HG02588 (cell line): ENCODE results near the gene PPM1L.

Source experiments
- ATAC-seq: cut with Tn5 transposase; IDR thresholded peaks from one replicate; pipeline ENCODE4 v1.9.1; 2021; ENCODE audit warnings: mild to moderate bottlenecking, moderate library complexity; ENCODE audit not compliant: unreplicated experiment

The PPM1L gene

DNA sequence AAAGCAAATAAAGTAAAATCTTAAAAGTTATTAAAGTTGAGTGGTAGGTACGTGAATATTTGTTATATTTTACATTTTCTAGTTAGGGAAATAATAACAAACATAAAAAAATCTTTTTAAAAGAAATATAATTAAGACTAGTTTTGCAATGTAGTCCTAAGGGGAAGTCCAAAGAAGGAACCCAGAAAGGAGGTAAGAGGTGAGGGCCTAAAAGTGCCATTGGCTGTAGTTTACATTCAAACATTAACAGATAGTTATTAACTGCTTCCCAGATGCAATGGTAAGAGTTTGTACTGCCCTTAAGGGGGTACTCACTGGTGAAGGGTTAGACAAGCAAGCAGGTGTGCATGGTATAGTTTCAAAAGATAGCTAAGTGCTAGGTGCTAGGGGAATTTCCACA lies 269.9 kb downstream of the PPM1L start:
- no peak for ATAC-seq

DNA sequence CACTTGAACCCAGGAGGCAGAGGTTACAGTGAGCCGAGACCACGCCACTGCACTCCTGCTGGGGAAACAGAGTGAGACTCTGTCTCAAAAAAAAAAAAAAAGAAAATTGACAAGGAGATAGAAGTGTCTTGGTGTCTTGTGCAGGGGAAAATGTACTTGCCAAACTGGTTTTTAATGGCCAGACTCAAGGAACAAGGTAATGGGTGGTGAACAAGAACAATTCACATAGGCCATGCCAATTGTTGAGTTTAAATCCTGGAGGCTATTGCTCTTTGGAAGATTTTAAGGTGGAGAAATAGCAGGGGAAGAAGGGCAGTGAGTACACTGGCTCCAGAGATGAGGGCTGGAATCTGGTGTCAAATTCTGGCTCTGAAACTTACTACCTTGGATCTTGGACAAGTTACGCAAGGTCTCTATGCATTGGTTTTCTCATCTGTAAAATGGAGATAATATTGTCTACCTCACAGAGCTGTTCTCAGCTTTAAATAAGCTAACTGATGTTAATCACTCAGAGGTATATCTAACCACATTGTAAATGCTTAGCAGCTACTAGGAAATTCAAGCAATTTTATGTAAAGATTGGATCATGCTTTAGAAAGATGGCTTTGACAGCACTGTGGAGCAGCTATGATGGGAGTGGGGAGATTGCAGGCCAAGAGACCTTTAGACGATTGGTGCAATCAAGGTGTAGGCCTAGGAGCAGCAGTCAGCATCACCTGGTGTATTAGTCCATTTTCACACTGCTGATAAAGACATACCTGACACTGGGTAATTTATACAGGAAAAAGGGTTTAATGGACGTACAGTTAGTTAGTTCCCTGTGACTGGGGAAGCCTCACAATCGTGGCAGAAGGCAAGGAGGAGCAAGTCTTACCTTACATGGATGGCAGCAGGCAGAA lies 270.8 kb downstream of the PPM1L start:
- no peak for ATAC-seq

DNA sequence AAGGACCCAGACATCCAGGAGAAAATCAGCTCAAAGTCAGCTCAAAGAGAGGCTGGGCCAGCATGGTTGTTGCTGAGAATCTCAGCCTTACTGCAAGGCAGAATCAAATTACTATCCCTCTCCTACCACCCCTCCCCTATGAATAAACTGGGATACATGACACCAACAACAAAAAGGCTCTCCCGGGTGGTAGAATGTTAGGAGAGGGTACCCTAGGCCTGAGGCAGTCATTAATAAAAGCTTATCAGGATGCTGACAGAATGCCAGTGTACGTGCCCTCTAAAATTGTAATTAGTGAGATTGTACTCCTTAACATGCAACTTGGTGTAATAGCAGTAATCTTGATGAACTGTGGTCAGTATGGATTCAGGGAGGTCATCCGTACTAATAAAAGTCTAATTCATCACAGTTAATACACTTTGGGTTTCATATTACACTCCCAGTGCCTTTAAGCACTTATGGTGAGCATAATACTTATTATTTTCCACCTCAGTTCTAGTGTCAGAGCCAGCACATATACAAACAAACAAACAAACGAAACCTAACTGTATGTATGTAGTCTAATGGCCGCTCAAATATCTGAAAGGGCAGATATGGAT lies 272.6 kb downstream of the PPM1L start:
- ATAC-seq, result no peak

DNA sequence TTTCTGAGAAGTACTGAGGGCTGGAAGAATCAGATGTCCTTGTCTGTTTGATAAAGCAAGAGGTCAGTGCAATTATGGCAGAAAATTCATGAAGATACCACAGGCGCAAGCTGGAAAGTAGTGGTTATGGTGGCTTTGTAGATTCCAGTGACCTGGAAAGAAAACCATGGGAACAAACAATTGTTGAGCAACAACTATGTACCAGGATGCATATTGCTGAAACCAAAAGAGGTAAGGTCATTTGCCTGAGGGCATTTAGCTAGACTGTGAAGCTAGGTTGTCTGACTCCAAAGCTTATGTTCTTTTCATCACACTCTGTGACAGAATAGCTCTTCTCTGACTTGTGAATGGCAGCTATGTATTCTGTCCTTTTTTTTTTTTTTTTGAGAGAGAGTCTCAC lies 275.1 kb downstream of the PPM1L start:
- no peak for ATAC-seq

GRCh38 chr3:161034913-161035550 lies 279.0 kb downstream of the PPM1L start:
- peak; percentile 67 for ATAC-seq

DNA sequence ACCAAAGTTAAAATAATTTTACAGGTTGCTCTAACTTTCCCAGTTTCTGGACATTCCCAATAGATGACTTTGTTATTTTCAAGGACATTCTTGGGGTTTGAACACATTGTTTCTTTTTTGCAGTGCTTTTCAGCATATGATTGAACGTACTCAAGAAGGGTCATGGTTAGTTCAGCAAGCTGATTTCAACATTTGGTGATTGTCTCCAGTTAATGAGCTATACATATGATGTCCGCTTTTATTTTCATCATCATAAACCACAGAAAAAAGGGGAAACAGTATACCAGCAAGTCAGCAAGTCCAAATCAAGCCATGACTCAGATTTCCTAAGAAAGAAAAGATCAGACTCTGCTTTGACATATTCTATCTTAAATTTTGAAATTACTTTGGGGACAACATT lies 279.7 kb downstream of the PPM1L start:
- ATAC-seq, result no peak

DNA sequence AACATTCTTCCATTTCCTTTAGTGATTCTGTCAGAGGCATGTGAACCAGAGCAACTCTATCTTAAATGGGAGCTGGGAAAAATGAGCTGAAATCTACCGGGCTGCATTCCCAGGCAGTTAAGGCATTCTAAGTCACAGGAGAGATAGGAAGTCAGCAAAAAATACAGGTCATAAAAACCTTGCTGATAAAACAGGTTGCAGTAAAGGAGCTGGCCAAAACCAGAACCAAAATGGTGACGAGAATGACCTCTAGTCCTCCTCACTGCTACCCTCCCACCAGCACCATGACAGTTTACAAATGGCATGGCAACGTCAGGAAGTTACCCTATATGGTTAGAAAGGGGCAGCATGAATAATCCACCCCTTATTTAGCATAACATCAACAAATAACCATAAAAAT lies 282.7 kb downstream of the PPM1L start:
- ATAC-seq, result no peak

- ATAC-seq, result no peak
Measured at GRCh38 chr3:161042023-161042501, 286.0 kb downstream of the PPM1L start.

DNA sequence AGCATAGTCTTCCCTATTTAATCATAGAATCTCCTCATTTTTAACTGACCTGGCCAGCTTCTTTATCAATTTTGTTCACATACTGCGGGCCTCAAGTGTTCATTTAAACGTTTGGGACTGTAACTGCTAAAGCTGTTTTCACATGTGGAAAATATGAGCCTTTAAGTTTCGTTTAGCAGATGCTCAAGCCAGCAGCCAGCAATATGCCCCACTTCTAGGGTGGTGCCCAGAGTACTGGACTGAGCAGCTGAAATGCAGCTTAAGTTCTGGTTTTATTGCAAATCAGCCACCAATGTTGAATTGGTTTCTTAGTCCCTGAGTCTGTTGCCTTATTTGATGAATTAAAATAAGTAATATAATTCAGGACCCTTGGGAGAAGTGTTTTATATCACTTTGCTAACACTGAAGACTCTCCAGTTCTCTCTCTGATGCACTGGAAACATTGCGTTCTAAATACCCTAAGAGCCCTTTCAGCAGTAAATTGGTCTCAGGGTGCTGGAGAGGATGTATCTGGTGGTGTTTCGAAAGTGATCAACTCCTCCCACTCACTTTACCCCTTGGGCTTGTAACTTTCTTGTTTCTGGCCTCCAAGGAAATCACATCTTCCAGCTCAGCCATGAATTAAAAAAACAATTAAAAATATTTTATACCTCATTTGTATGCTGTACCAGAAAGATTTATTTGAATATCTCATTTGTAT lies 287.5 kb downstream of the PPM1L start:
- ATAC-seq, result peak; percentile 63

DNA sequence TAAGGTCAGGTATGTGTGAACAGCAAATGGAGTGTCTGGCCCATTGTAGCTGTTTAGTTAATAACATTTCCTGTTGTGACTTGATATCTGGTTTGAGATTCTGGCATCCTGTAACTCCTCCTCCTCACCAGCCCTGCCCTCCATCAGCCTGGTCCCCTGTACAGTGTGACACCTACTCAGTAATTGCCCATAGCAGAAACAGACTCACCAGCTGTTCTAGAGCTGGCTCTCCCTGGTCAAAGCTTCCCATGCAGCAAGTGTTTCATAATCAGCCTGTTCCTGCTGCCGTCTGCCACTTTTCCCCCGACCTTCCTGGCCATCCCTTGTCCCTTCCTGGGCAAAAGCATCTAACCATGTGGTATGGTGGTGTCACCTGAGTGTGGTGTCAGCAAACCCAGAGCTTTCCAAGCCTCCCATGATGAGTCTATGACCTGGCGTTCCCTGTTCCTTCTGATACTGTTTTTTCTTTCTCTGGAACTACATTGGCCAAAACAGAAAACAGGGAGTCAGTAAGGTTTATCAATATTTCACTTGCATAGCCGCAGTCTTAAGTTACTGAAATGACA lies 293.7 kb downstream of the PPM1L start:
- ATAC-seq, result no peak

DNA sequence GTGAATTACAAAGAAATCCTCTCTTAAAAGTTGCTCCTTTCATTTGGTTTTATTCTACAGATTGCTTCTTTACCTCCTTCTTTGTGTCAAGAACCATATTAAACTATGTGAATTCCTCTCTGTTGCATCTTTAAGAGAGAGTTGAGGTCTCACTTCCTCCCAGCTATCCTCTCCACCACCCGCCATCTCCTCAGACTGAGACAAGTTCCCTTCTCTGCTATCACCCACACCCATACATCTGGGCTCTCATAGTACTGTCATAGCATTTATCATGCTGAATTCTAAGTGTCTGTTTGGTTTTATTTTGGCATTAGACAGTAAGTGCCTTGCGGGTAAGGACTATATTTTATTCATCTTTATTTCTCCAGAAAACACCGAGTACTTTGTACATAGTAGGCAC lies 294.9 kb downstream of the PPM1L start:
- no peak for ATAC-seq

DNA sequence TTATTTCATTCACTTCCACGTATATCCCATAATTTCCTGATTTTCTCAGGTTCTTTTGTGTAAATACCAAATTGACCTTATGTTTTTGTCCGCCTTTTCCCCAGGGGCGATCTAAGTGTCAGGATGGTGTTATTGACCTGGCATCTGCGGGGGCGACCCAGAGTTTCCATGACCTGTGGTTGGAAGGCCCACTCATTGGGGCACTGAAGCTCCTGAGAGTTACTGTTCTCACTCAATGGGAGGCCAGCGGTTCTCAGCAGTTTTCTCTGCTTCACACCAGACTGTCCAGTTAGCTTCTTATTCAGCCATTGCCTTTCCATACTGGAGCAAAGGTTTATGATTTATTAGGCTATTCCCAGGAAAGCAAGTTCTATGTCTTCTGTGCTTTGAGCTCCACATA lies 295.8 kb downstream of the PPM1L start:
- no peak for ATAC-seq

DNA sequence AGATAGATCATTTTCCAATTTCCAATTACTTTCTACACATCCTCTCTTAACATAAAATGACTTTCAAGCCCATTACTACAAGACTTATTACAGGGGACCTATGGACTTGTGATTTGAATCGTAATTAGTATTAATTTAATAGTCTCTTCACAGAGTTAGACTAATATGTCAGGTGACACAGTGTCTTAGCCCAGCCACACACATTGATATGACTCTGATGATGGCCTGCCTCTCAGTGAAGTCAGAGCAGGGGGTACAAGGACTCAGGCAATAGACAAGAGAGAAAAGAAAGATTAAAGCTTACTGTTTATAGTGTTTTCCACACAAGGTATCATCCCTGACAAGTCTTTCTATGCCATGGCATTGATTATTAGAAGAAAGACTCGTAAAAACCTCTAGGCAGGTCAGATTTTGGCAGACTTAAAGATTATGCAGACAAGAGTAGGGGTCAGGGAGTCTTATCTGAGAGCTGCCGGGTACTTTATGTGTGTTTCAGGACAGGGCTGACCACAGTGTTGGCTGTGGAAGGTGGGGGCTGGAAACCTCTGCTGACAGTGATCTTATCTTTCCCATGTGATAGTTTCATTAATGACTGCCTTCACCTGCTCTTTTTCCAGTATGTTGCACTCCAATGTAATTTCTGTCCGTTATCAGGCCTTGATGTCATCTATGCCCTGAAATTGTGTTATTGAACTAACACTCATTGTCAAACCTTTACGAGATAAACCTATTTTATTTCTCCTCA lies 299.0 kb downstream of the PPM1L start:
- ATAC-seq, result no peak

GRCh38 chr3:161064413-161064812 lies 308.4 kb downstream of the PPM1L start:
- no peak for ATAC-seq

GRCh38 chr3:161066930-161067329 lies 310.9 kb downstream of the PPM1L start:
- no peak for ATAC-seq

- no peak for ATAC-seq
Measured at GRCh38 chr3:161067335-161067734, 311.3 kb downstream of the PPM1L start.

DNA sequence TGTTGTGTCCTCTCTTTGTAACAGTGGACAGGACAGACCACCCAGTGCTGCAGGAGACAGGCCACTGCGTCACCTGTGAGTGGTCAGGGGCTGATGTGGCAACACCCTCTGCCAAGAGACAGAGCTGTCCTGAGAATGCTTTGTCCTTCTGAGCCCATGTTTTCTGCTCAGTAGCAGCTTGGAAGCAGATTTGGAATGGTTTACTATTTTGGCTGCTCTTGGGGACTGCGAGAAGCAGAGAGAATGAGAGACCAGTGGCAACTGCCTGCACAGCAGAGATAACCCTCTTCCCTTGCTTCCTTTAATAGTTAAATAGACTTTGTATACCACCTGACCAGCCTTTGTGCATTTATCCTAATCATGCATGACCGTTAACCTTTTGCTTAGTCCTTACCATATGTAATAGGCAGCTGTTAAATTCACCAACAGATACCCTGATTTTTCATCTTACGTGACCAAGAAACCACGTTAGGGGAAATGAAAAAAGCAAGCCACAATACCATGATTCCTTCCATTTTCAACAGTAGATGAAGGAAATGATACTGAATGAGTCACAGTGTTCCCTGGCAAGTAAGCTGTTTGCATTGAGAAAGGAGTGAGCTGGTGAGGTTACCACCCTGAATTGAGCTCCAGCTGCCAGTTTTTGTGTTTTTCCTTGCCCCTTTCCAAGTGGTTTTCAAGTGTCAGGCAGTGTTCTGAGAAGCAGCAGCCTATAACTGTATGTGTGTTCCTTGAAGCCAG lies 313.6 kb downstream of the PPM1L start:
- ATAC-seq, result peak; percentile 91

- ATAC-seq, result no peak
Measured at GRCh38 chr3:161070252-161070930, 314.4 kb downstream of the PPM1L start.
